ENCODE measurements around the gene WWTR1. TPM values are rescaled to one million over a fixed set of nuclear protein-coding genes. Genes with fewer than 3 reads are reported as not detected.

WWTR1 gene
- polyA plus RNA-seq, 1 donor, result 102 TPM

- DNase-seq, result no peak
Observed at GRCh38 chr3:149470381-149470780, 187.4 kb downstream of the WWTR1 start.

DNA sequence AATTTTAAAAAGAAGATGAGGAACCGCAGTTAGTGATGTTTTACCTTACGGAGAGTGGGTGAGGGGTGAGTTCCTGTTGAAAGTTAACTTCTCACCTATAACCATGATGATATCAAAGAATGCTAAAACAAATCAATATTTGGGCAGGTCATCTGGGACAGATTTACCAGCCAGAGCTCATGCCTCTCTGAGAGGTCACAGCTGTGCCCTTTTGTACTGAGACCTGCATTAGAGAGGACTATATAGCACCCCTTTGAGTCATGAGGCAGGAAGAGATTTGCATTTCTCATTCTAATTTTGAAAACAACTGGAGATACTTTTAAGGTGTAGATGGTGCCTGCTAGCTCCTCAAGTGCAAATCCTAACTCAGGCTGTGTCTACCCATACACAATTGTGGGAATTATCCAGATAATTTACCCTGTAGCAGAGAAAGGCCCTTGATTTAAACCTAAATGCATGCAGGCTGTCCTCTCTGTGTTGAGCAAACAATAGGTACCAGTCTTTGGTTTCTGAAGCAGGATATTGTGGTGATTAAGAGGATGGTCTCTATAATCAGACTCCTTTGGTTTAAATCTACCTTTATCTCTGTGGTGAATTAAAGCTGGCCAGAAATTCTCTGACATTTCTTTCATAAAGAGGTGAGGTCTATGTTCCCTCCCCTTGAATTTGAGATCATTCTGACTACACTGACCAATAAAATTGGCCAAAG lies 189.2 kb downstream of the WWTR1 start:
- DNase-seq, result no peak

Other genes with a start within 250 kb of the WWTR1 start
- gene TM4SF4, start 183.3 kb downstream of the WWTR1 start, polyA plus RNA-seq (ENCODE audit: insufficient read length), result 1.9 TPM
- gene COMMD2, start 94.5 kb upstream of the WWTR1 start, polyA plus RNA-seq (ENCODE audit: insufficient read length), result 65.7 TPM
- gene ANKUB1, start 134.5 kb upstream of the WWTR1 start, polyA plus RNA-seq (ENCODE audit: insufficient read length), result 0.52 TPM
- gene RNF13, start 155.2 kb upstream of the WWTR1 start, polyA plus RNA-seq (ENCODE audit: insufficient read length), result 97.3 TPM

All from left kidney (tissue), 2 donors.